ENCODE data around the gene PBX4.
"Not testable (repeated sequence)": the region's sequence is repeated elsewhere in the genome, so short reads cannot be mapped to it uniquely, and the experiment has no call there.

The PBX4 gene
- total RNA-seq = 25.7 to 70.8 reads per million in 2 donors

GRCh38 chr19:19618219-19619051 lies at the start of gene PBX4:
TSS of gene PBX4 (minus strand) at chr19:19618687. CDS start at chr19:19618629, 58 bp downstream.
- peak; percentile 98 to 99 (median 99) for DNase-seq

DNA sequence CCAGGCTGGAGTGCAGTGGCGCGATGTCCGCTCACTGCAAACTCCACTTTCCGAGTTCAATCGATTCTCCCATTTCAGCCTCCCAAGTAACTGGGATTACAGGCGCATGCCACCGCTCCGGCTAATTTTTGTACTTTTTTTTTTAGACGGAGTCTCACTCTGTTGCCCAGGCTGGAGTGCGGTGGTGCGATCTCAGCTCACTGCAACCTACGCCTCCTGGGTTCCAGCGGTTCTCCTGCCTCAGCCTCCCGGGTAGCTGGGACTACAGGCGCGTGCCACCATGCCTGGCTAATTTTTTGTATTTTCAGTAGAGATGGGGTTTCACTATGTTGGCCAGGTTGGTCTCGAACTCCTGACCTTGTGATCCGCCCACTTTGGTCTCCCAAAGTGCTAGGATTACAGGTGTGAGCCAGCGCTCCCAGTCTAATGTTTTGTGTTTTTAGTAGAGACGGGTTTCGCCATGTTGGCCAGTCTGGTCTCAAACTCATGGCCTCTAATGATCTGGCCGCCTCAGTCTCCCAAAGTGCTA lies 47.0 kb upstream of the PBX4 start:
- DNase-seq = not testable (repeated sequence)

- peak; percentile 83 to 99 (median 93) for DNase-seq
Measured at GRCh38 chr19:19663256-19664120, 45.0 kb upstream of the PBX4 start, which contains the start of gene ATP13A1. TSS of gene ATP13A1 (minus strand) at chr19:19663676. CDS start at chr19:19663666, 10 bp downstream.

GRCh38 chr19:19662871-19663255 lies 44.4 kb upstream of the PBX4 start:
- DNase-seq = no peak

DNA sequence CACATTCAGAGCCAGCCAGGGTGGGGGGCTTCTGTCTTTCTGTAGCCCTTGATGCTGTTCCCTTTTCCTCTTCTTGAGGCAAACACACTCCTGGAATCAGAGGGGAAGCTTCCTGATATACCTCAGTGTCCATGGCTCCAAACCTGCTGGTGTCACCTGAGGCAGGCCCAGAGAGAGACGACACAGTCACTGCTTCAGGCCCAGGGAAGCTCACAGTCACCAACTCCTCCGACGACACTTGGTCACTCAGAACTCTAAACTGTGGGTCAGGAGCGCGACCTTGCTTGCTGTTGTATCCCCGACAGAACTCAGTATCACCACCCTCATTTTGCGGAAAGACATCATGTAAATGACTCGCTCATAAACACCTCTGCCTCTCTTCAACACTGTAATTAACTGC lies 43.9 kb upstream of the PBX4 start:
- DNase-seq = no peak

GRCh38 chr19:19661675-19662251 lies 43.3 kb upstream of the PBX4 start:
- DNase-seq = peak in 3 of 5 experiments; percentile 39 to 93 (median 52)

GRCh38 chr19:19661141-19661674 lies 42.7 kb upstream of the PBX4 start:
- no peak for DNase-seq

GRCh38 chr19:19659646-19660245 lies 41.3 kb upstream of the PBX4 start:
- DNase-seq = no peak

- no peak for DNase-seq
Measured at GRCh38 chr19:19657397-19657783, 38.9 kb upstream of the PBX4 start.

GRCh38 chr19:19656451-19657396 lies 38.2 kb upstream of the PBX4 start:
- no peak for DNase-seq

DNA sequence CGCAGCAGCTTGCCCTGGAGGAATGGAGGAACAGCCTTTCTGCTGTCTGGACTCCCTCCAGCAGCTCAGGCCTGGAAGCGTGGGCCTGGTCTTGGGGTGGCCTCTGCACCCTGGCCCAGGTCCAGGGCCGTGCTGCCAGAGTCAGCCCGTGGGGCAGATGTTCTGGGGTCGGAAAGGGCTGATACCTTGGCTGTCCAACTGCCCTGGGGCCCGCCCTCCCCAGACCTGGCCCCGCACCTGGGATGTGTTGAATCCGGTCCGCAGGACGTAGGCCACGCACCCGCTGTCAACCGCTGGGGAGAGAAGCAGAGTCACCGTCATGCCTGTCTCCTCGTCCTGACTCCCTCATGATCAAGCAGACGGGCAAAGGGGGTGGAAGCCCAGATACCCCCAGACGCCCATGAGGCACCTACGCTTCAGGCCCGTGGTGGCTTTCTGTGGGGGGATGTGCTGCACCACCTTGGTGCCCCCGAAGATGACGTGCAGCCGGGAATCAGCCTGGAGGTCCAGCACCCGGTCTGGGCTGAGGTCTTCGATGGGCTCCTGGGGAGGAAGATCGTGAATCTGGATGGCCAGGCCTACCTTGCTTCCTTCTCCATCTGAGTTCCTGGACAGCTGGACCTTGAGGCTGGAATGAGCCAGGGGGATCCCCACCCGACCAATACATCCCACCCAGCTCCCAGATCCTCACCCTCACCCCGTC lies 37.3 kb upstream of the PBX4 start:
- DNase-seq = no peak

- DNase-seq = no peak
Measured at GRCh38 chr19:19655051-19655594, 36.6 kb upstream of the PBX4 start.

DNA sequence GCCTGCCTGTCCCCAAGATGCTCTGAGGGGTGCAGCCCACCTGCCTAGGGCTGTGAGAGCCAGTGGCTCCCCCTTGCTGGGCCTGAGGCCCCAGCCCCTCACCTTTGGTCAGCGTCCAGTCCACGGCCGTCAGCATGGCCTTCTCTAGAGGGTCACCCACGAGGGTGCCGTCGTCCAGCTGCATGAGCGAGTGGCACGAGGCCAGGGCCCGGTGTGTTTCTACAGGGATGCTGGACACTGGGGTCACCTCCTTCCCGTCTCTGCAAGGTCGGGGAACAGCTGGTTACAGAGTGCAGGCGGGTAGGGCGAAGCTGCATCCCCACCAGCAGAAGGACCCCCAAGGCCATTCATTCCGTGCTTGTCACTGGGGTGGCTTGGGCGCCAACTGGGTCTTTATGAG lies 36.0 kb upstream of the PBX4 start:
- no peak for DNase-seq

DNA sequence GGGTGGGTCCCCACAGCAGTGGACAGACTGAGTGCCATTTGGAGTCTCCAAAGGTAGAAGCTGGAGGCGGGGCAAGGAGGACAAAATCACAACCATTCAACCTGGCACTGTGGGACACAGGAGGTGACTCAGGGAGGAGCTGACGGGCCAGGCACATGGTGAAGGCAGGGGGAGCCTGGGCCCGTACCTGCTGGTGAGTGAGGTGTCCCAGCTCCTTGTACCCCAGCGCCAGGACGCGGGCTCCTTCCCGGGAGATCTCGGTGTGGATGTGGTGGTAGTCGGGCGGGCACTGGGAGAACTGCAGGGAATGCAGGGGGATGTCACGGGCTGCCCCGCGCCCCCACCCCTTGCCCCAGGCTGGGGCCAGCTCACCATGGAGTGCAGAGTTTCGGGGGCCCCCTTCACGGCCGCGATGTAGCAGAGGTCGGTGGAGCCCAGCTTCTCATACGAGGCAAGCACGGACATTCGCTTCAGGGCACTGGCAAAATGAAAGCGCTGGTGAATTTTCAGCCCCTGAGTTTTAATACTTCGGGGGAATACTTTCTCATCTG lies 35.2 kb upstream of the PBX4 start:
- DNase-seq = no peak

DNA sequence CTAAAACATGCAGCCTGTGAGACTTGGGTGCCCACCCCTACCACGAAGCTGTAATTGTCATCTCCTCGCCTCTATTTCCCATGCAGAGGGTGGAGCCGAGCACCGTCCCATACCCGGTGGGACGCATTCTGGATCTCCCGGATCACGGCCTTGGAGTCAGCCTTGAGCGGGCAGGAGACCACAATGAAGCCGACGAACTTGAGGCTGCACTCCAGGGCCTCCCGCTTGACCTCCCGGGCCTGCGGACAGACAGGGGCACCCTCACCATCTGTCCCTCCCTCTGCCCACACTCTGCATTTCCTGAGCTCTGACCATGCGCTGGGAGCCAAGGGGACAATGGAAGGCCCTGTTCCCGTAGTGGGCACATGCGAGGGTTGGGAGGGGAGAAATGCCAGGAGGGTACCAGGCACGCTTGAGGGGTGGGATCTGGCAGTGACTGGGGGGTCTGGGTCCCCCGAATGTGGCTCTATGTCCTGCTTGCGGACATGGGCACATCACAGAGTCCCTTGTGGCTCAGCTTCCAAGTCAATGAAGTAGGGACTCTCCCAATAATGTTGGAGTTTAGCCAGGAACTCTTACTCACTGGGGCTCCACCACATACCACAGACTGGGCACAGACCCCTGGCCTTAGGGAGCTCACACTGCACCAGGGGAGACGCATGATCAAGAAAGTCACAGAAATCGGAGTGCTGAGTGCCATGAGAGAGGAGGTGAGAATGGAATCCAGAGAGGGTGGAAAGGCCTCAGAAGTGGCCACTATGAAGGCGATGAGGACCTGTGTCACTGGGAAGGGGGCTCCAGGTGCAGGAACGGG lies 34.2 kb upstream of the PBX4 start:
- no peak for DNase-seq

DNA sequence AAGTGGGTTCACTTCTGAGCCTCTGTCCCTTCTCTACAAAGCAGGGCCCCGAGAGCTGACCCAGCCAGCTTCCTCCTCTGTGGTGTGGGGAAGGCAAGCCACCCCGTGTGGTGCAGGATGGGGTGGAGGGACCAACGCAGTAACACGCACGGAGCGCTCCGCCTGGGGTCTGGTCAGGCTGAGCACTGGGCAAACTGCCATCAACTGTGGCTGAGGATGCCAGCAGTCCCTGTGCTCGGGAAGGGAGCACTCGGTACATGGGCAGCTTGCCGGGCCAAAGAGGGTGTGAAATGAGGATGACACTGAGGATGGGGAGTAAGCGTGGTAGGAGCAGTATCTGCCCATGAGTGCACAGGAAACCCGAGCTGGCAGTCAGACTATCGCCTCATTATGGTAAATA lies 32.6 kb upstream of the PBX4 start:
- no peak for DNase-seq

- no peak for DNase-seq
Measured at GRCh38 chr19:19650331-19650730, 31.8 kb upstream of the PBX4 start.

- no peak for DNase-seq
Measured at GRCh38 chr19:19649580-19649995, 31.1 kb upstream of the PBX4 start.

- DNase-seq = no peak
Measured at GRCh38 chr19:19649155-19649554, 30.7 kb upstream of the PBX4 start.

Measured in T-helper 2 cell (primary cell).